Measurements from ENCODE around the gene ATXN10.

Gene ATXN10

GRCh38 chr22:45638197-45638596 is 33.4 kb upstream of the ATXN10 start:
- Histone ChIP-seq H3K36me3 (ENCODE audit: low read length) (no peaks in the 10 kb centered on the region), H3K27me3 (ENCODE audit: low read length) (no peaks in the 10 kb centered on the region), H3K79me2 (ENCODE audit: insufficient read depth, low read length) (no peaks in the 10 kb centered on the region), H3K4me3 (ENCODE audit: insufficient read depth, low read length, poor library complexity, severe bottlenecking) (no peak overlapping the region), H4K20me1 (ENCODE audit: low read depth, low read length) (no peaks in the 10 kb centered on the region), H3K4me2 (ENCODE audit: low read depth, low read length, poor library complexity, severe bottlenecking) (no peak overlapping the region), H3K27ac (ENCODE audit: low read depth, low read length) (no peak overlapping the region), H3K9ac (ENCODE audit: low read length) (no peak overlapping the region), H3K9me2 (replicated peaks; ENCODE audit: insufficient read depth, low read length) (no peaks in the 10 kb centered on the region), H2AFZ (ENCODE audit: low read depth, low read length, severe bottlenecking) (no peak overlapping the region), H3F3A (ENCODE audit: insufficient read depth) (no peaks in the 10 kb centered on the region), H3K9me3 (ENCODE audit: insufficient read depth, low read length) (no peaks in the 10 kb centered on the region)
- TF ChIP-seq, protein P1, sequence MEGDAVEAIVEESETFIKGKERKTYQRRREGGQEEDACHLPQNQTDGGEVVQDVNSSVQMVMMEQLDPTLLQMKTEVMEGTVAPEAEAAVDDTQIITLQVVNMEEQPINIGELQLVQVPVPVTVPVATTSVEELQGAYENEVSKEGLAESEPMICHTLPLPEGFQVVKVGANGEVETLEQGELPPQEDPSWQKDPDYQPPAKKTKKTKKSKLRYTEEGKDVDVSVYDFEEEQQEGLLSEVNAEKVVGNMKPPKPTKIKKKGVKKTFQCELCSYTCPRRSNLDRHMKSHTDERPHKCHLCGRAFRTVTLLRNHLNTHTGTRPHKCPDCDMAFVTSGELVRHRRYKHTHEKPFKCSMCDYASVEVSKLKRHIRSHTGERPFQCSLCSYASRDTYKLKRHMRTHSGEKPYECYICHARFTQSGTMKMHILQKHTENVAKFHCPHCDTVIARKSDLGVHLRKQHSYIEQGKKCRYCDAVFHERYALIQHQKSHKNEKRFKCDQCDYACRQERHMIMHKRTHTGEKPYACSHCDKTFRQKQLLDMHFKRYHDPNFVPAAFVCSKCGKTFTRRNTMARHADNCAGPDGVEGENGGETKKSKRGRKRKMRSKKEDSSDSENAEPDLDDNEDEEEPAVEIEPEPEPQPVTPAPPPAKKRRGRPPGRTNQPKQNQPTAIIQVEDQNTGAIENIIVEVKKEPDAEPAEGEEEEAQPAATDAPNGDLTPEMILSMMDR (IDR thresholded peaks at IDR 0.05; ENCODE audit: insufficient read depth, low read length, poor library complexity, severe bottlenecking) = no peak
- no peak for TF ChIP-seq EZH2phosphoT487 (conservative IDR thresholded peaks at IDR 0.05; ENCODE audit: low read length)

- H3K9me2 ChIP-seq (replicated peaks; ENCODE audit: insufficient read depth, low read length) = no peaks in the 10 kb centered on the region
- H3K27ac ChIP-seq (ENCODE audit: low read depth, low read length) = no peak overlapping the region
- H3K9ac ChIP-seq (ENCODE audit: low read length) = no peak overlapping the region
- no peaks in the 10 kb centered on the region for H4K20me1 ChIP-seq (ENCODE audit: low read depth, low read length)
- no peaks in the 10 kb centered on the region for H3F3A ChIP-seq (ENCODE audit: insufficient read depth)
- no peak for TF ChIP-seq EZH2phosphoT487 (conservative IDR thresholded peaks at IDR 0.05; ENCODE audit: low read length)
- TF ChIP-seq, protein P1 (IDR thresholded peaks at IDR 0.05; ENCODE audit: insufficient read depth, low read length, poor library complexity, severe bottlenecking) = no peak
- no peaks in the 10 kb centered on the region for H3K36me3 ChIP-seq (ENCODE audit: low read length)
- H3K27me3 ChIP-seq (ENCODE audit: low read length) = no peaks in the 10 kb centered on the region
- H3K4me3 ChIP-seq (ENCODE audit: insufficient read depth, low read length, poor library complexity, severe bottlenecking) = no peak overlapping the region
- H3K79me2 ChIP-seq (ENCODE audit: insufficient read depth, low read length) = no peaks in the 10 kb centered on the region
- no peak overlapping the region for H2AFZ ChIP-seq (ENCODE audit: low read depth, low read length, severe bottlenecking)
- no peaks in the 10 kb centered on the region for H3K9me3 ChIP-seq (ENCODE audit: insufficient read depth, low read length)
- no peak overlapping the region for H3K4me2 ChIP-seq (ENCODE audit: low read depth, low read length, poor library complexity, severe bottlenecking)
Measured at GRCh38 chr22:45638834-45639746, 32.5 kb upstream of the ATXN10 start.

DNA sequence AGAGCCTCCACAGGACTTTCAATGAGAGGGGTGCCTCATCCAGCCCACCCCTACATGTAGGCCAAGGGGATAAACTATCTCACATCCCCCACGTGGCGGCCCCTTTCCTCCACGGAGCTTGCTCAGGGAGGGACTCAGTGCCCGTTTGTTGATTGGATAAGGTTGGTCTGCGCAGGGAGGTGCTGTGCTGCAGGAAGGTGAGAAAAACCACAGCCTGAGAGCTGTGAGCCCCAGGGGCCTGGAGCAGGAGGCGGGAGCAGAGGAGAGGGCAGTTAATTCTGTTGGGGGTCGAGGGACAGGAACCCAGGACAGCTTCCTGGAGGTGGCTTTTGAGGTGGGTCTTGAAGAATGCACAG is 31.9 kb upstream of the ATXN10 start:
- H3K36me3 ChIP-seq (ENCODE audit: low read length) = no peaks in the 10 kb centered on the region
- H3F3A ChIP-seq (ENCODE audit: insufficient read depth) = no peaks in the 10 kb centered on the region
- H2AFZ ChIP-seq (ENCODE audit: low read depth, low read length, severe bottlenecking) = no peak overlapping the region
- H3K9me2 ChIP-seq (replicated peaks; ENCODE audit: insufficient read depth, low read length) = no peaks in the 10 kb centered on the region
- no peaks in the 10 kb centered on the region for H3K79me2 ChIP-seq (ENCODE audit: insufficient read depth, low read length)
- no peaks in the 10 kb centered on the region for H3K27me3 ChIP-seq (ENCODE audit: low read length)
- H3K27ac ChIP-seq (ENCODE audit: low read depth, low read length) = no peak overlapping the region
- TF ChIP-seq, protein P1 (IDR thresholded peaks at IDR 0.05; ENCODE audit: insufficient read depth, low read length, poor library complexity, severe bottlenecking) = no peak
- no peak for TF ChIP-seq EZH2phosphoT487 (conservative IDR thresholded peaks at IDR 0.05; ENCODE audit: low read length)
- no peak overlapping the region for H3K4me2 ChIP-seq (ENCODE audit: low read depth, low read length, poor library complexity, severe bottlenecking)
- H3K9me3 ChIP-seq (ENCODE audit: insufficient read depth, low read length) = no peaks in the 10 kb centered on the region
- no peak overlapping the region for H3K9ac ChIP-seq (ENCODE audit: low read length)
- no peaks in the 10 kb centered on the region for H4K20me1 ChIP-seq (ENCODE audit: low read depth, low read length)
- H3K4me3 ChIP-seq (ENCODE audit: insufficient read depth, low read length, poor library complexity, severe bottlenecking) = no peak overlapping the region
